Raji (cell line): Measurements from ENCODE around the gene MTX3.

Experiments used
- POLR2A ChIP-seq: IDR thresholded peaks from 2 replicates; pipeline ENCODE4 v1.6.1; 2011; ENCODE audit warnings: low read depth, low read length, control low read depth; ENCODE audit not compliant: insufficient read depth

MTX3 gene

DNA sequence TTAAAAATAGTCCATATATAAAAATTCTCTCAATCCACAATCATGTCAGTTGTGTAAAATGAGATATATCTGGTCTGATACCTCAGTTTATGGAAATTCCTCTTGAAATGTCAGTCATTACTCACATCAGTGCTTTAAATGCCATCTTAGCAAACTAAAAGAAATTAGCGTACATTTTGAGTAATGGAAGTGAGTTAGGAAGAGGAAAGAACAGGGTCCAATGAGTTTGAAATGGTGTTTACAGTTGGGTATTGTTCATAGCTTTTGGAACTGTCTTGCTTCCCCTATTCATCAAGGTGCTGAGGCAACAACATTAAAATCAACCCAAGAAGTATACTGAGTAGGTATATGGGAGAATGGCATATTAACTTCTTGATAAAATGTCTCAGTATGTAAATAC is 8.7 kb upstream of the MTX3 start:
- TF ChIP-seq POLR2A = no peak

DNA sequence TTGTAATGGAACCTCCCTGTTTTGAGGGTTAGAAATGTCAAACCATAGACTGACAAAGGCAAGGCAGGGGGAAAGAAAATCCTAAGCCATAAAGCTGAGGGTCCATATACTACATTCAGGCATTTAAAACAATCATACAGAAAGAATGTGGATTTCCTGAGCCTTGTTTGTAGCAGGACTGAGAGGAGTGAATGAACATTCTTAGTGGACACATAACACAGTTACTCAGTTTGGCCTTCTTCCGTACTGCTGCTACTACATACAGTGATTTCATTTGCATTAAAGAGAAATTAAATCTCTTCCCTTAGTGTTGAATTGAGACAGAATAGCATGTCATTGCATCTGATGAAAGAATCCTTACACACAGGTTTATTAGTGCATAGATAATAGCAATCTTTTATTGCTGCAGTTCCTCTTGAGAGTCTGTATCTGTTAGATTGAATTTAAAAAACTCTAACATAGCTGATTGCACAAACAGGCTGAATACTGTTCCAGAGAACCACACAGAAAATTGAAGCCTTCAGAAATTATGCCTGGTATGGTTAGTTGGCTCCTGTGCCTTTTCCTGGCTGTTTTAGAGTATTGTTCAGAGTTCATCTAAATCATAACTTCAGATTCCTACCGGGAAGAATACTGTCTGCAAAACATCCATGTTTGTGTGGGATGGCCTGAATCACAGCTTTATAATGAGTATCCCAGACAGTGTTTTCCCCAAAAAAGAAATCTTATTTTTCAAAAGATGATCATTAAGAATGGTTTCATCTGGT is 2.0 kb upstream of the MTX3 start:
- no peak for TF ChIP-seq POLR2A

DNA sequence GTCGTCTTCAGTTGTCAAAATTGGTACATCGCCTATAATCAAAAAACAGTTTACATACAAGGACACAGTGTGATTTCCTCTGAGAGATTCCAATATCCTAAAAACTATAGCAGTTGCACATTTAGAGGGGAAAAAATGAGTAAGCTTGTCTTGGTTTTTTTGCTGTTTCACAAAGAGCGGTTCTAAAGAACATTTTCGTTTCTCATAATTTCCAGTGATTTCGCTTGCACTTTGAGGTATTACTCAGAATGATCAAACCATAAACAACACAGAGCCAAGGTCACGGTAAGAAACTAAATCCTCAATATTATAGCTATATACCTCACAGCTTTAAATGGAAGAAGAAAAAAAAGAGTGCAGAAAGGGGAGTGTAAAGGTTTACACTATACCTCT is 861 bp downstream of the MTX3 start:
- TF ChIP-seq POLR2A = no peak

DNA sequence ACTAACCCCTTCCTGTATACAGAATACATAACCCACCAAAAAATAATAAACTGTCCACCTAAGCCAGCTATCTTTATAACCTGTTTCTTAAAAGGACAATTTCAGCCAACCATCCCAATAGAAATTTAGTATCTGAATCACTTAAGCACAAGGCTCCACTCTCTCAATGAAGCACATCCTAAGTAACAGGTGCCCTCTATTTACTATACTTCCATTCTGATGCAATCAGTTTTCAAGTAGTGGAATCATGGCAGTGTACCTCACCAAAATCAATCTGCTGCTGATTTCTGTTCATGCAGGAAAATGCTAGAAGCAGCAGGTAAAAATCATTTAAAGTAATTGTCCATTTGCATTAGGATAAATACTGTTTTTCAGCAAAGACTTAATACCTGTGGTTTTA is 4.8 kb downstream of the MTX3 start:
- no peak for TF ChIP-seq POLR2A

DNA sequence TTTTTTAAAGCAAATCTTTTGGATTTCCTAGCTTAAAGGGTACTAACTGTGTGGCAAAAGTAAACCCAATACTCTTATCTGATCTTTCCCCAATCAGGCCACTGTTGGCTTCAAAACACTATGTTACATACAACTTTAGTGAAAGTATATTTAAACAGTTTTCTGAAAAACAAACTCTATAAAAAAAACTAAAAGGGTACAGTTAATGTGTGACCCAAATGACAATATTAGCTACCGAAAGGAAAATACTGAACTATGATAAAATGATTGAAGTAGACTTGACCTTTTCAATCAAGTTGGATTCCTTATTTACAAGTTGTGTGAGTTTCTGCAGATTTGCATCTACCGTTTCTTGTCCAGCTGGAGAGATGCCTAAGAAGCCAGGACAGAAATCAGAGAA is 5.8 kb downstream of the MTX3 start:
- no peak for TF ChIP-seq POLR2A

DNA sequence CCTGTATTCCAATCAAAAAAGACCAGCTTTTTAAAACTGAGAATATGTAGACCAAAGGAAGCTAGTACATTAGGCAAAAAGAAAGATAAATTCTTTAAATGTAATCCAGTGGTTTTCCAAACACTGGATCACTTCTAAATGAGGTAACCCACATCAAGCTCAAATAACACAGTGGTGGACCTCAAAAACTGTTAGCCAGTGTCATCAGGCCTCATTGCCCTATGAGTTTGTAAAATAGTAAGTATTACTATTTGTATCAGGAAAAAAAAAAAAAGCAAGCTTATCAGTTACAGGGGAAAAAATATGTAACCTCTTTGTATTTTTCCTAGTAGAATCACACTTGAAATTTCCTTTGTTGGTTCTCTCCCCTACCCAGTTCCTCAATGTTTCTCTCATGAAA is 6.7 kb downstream of the MTX3 start:
- no peak for TF ChIP-seq POLR2A

DNA sequence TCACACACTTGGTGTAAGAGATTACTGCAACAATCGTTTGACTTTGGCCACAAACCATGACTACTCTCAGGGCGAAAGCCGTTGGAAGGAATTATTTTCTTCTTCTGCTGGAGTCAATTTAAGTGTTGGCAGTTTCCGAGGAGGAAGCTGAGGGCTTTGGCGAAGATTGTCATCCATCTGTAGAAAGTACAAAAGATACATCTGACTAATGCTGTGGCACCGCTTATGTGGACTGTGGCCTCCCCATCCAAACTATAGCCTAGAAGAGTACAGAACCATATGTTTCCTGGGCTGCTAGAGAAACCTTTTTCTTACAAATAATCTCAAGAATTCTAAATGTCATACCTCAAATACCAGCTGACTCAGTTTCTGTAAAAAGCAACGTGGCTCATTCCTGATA is 7.4 kb downstream of the MTX3 start:
- TF ChIP-seq POLR2A = no peak

- TF ChIP-seq POLR2A = no peak
Observed at GRCh38 chr5:79982136-79982535, 8.9 kb downstream of the MTX3 start.

- TF ChIP-seq POLR2A = no peak
Observed at GRCh38 chr5:79976759-79977515, 14.1 kb downstream of the MTX3 start.

GRCh38 chr5:79975422-79975821 is 15.6 kb downstream of the MTX3 start:
- TF ChIP-seq POLR2A = no peak

DNA sequence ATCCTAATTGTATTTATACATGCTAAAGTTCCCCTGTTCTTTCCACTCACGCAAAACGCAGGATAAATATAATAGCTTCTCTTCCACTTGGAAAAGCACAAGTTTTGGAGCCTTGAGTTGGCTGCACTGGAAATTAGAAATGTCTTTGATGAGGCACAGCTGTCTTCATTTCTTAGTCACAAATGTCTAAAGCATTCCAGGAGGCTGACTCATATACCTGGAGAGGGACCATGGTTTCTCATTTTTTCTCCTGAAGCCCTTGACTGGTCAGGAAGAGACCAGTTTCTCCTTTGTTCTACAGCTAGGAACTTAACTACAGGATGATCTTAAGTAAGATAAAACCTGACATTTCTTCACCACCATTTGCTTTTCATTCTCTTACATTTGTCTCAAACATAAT is 16.2 kb downstream of the MTX3 start:
- no peak for TF ChIP-seq POLR2A

- no peak for TF ChIP-seq POLR2A
Observed at GRCh38 chr5:79973996-79974395, 17.1 kb downstream of the MTX3 start.

GRCh38 chr5:79973511-79973910 is 17.6 kb downstream of the MTX3 start:
- TF ChIP-seq POLR2A = no peak

- TF ChIP-seq POLR2A = no peak
Observed at GRCh38 chr5:79971156-79971555, 19.9 kb downstream of the MTX3 start.

DNA sequence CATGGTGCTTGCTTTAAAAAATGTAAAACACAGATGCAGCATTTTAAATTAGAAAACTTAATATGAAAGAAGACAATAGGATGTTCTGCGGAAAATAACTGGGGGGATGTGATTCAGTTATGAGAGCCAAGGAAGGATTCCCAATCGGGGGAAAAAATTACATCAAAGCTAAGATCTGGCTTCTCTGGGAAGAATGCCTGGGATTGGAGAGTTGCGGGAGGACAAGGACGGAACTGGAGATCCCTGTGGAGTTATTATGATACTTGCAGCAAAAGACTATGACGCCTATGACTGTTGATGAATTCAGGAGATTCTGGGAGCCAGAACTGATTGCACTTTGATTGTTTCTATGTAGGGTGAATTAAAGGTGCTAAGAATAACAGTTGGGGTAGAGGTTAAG is 24.6 kb downstream of the MTX3 start:
- no peak for TF ChIP-seq POLR2A

DNA sequence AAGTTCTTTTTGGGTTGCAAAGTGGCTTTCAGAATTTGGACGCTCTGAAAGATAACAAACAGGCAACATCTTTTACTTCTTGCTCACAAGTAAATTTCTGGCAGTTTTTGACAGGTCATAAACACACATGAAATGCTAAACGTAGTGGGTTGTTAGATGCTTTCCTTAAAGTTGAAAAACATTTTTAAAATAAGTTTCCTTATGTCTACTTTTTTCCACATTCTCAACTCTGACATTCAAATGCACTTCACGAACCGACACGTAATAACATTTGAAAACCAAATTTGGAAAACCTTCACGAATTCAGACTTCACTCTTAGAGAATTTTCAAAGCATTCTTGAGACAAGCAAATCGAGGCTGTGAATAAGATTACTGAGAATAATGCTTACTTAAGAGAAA is 26.9 kb downstream of the MTX3 start:
- TF ChIP-seq POLR2A = no peak

DNA sequence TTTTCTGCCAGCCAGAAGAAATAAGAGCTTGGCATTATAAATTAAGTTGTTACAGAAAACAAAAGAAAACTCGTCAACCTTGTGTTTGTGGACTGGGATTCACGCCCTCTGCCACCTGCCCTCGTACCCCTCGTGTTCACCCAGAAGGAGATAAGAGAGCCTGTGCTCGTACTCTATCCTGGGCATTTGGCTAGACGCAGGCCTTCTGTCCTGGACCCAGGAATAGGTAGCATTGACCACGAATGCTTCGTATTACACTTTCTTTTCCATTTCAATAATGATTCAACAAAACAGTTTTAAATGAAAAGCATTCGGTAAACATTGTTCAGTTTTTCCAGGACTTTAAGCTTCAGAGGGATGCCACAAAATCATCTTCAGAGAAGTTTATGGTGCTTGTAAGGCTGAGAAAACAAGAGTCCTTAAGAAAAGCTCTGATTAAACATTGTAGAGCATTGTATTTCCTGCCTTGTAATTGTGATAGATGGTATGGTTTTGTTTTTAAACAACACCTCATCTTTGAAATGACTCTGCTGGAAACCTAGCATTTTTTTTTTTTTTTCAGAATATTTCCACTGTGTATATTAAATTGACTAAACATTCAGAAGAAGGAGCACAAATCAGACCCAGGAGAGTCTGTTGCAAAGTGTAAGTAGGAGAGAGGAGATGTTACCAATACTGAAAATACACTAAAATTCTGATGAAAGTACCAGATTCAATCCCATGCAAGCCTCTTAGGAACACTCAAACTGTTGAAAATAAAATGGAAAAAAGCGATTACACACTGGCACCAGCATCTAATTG is 27.6 kb downstream of the MTX3 start:
- TF ChIP-seq POLR2A = no peak
